Stimulated activated CD8-positive, alpha-beta memory T cell treated with anti-CD3 and anti-CD28 coated beads, Interleukin-4, amount 100 ng/mL, for 24 hours (primary cell): Measurements from ENCODE around the gene PRODH.
A peak's percentile ranks its signal among the peaks of the same experiment; 100 is the strongest.
"Not testable (repeated sequence)": the region's sequence is repeated elsewhere in the genome, so short reads cannot be mapped to it uniquely, and the experiment has no call there.

Source experiments
- DNase-seq: peaks from one replicate; pipeline ENCODE4 v3.0.0-alpha.2; 2020; ENCODE audit warnings: low read depth

The PRODH gene

DNA sequence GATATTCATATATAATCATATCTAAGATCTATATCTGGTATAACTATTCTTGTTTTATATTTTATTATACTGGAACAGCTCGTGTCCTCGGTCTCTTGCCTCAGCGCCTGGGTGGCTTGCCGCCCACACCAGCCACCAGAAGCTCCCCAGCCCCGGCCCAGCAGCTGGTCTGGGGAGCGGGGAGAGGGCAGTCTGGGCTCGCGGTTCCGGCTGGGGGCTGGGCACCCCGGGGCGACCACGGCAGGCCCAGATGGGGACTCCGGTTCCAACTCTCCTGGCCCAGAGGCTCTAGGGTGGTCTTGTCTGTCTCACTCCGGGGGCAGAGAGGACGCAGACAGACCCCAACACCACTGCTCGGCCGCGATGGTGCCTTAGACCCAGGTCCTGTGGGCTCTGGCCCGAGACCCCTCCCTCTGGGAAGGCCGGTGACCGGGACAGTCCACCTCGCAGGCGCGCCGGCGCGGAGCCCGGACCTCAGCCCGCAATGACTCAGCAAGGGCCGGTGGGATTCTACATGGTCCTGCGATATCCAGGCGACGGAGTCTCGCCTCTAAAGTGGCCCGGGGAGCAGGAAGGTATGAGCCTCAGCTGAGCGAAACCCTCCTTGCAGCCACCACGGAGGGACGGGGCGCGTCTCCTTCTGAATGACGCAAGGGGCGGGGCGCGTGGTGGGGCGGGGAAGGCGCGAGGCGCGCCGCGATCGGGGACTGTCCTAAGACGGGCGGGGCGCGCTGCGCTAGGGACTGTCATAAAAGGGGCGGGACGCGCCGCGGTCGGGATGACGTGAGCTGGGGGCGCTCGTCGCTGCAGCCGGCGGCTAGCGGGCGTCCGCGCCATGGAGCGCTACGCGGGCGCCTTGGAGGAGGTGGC, 30.3 kb downstream of the PRODH start, which contains the start of gene DGCR6:
Gene DGCR6, plus strand, starts transcription at position 781 of the 870 bp plus-strand sequence. Its CDS starts 55 bp downstream, at position 836.
- no peak for DNase-seq

DNA sequence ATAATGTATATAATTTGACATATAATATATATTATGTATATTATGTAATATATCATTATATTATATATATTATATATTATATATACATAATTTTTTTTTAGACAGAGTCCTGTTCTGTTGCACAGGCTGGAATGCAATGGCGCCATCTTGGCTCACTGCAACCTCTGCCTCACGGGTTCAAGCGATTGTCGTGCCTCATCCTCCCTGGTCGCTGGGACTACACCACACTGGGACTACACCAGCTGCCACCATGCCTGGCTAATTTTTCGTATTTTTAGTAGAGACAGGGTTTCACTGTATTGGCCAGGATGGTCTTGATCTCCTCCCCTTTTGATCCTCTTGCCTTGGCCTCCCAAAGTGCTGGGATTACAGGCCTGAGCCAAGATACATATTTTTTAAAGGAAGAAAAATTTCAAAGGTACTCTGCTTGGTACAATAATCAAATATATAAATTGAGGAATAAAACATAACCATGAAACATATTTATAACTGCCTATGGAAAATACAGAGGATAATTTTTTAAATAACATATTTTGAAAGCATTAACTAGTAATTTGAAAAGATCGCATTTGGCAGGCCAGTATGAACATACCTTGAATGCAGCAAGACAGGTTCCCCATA, 39.9 kb downstream of the PRODH start:
- not testable (repeated sequence) for DNase-seq

DNA sequence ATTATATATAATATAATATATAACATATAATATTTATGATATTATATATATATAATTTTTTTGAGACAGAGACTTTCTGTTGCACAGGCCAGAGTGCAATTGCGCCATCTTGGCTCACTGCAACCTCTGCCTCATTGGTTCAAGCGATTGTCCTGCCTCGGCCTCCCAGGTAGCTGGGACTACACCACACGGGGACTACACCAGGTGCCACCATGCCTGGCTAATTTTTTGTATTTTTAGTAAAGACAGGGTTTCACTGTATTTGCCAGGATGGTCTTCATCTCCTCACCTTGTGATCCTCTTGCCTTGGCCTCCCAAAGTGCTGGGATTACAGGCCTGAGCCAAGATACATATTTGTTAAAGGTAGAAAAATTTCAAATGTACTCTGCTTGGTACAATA, 42.3 kb downstream of the PRODH start:
- DNase-seq, result not testable (repeated sequence)

DNA sequence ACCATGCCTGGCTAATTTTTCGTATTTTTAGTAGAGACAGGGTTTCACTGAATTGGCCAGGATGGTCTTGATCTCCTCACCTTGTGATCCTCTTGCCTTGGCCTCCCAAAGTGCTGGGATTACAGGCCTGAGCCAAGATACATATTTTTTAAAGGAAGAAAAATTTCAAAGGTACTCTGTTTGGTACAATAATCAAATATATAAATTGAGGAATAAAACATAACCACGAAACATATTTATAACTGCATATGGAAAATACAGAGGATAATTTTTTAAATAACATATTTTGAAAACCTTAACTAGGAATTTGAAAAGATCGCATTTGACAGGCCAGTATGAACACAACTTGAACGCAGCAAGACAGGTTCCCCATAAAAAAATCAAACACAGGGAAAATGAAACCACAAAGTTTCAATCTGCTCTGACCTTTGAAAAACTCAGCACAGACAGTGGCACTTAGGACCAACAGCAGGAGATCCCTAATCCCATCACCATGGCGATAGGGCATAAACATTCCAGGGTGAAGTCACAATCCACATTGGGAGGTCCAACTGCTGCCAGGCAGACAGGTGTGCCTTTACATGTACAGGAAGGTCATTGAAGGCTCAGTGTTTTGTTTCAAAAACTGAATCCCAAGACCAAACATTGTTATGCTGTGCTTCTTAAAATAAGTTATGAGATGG, 45.4 kb downstream of the PRODH start:
- DNase-seq, result not testable (repeated sequence)

DNA sequence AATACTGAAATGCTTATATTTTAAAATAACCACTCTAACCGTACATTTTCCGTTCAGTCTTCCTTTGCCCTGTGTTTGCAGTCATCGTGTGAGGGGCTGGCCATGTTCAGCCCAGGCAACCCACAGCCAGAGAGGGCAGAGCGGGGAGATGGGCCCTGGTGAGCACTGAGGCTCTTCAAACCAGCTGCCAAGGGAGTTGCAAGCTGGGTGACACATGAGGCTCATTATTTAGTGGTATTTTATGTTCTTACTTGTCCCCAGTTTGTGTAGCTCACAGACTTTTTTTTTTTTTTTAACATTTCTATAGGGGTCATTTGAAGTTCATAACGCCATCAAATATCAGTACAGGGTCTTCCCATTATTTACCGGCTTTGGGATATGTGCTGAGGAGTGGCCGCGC, 48.0 kb downstream of the PRODH start:
- DNase-seq, result no peak

DNA sequence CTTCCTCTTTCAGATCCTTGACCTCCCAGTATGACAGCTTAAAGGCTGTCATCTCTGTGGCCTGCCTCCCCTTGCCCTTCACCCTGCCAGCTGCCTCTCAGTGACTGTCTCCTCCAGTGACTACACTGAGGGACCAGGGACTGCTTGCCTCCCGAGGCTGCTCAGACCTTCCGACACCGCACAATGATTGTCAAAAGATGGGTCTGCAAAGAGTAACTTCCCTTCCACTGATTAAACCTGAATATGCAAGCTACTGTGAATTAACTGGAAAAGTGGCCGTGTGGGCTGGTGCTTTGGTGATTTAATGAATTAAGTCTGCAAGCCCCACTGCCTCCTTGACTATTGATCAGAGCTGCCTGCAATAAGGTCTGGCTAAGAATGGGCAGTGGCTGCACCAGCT, 51.6 kb downstream of the PRODH start:
- DNase-seq, result not testable (repeated sequence)

DNA sequence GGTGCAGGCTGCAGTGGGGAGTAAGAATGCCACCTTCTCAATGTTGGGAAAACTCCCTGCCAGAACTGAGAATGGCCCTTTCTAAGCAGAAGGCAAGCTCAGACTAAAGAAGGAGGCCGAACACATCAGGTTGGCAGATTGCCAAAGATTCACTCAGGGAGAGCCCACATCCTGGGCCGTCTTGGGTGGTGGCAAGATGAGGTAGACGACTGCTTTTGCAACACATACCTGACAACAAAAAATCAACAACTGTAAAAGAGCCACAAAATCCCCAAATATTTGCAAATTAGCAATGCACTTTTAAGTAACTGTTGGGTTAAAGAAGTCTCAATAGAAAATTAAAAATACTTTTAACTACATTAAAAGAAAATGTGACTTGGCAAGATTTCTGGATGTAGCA, 54.8 kb downstream of the PRODH start:
- DNase-seq, result peak; percentile 38
